ENCODE data around the gene P2RY2. TPM values are rescaled to one million over a fixed set of nuclear protein-coding genes. Genes with fewer than 3 reads are reported as not detected.
A peak's percentile ranks its signal among the peaks of the same experiment; 100 is the strongest.

P2RY2 gene
- total and polyA plus RNA-seq, 2 of the 8 experiments (the other 6 are each of a cell fraction or from before 2014, with no cell fraction given), result 1.0 to 1.5 TPM

GRCh38 chr11:73242251-73243092 lies 24.4 kb downstream of the P2RY2 start:
- ChIA-PET CTCF (ENCODE audit: partially characterized antibody) (interaction anchor here (0.7 to 21.6 kb wide), 30 partner anchors 8 to 481 kb away, joined by 3 to 451 read pairs (median 5); partner anchors contain the start of genes P2RY2 and P2RY6), POLR2A (ENCODE audit: partially characterized antibody) (interaction anchor here (0.8 to 1.0 kb wide), 2 partner anchors 15 to 411 kb away, joined by 3 read pairs; no protein-coding TSS in a partner anchor)
- H3K23me2 ChIP-seq (ENCODE audit: low read depth, low read length), result peaks cover 2% of the 10 kb centered on the region; the same call in 1 of the 2 replicates
- H3K79me2 ChIP-seq (ENCODE audit: control insufficient read depth in 1 of 2, insufficient read depth in 2 of 2, low read length in 2 of 2), result no peaks in the 10 kb centered on the region
- H3K18ac ChIP-seq (ENCODE audit: extremely low read depth, low read length), result peak overlapping the region; percentile 54
- DNase-seq (ENCODE audit: low read depth in 1 of 2, low spot score in 2 of 2), result peak in 1 of 2 experiments; percentile 97
- peak overlapping the region; percentile 98 for H2AFZ ChIP-seq (ENCODE audit: low read length)
- H3K23ac ChIP-seq (ENCODE audit: insufficient read length), result no peak overlapping the region
- FAIRE-seq, result peak; percentile 19
- H3K27ac ChIP-seq (ENCODE audit: low read depth, low read length), result peak overlapping the region; percentile 13; the same call in 1 of the 2 replicates
- H4K8ac ChIP-seq (ENCODE audit: extremely low read depth, insufficient read depth, low read length), result peak overlapping the region; percentile 72; the same call in 1 of the 2 replicates
- peak overlapping the region; percentile 72 for H2BK20ac ChIP-seq (ENCODE audit: low read length)
- no peak overlapping the region for H2AK5ac ChIP-seq (ENCODE audit: low read depth, low read length)
- peak overlapping the region; percentile 95; the same call in 1 of the 2 replicates for H2BK15ac ChIP-seq (ENCODE audit: low read length)
- no peaks in the 10 kb centered on the region for H3K36me3 ChIP-seq (ENCODE audit: control insufficient read depth in 2 of 4, insufficient read depth in 4 of 4, low read length in 3 of 4)
- WGBS, 2 experiments (ENCODE audit: extremely low coverage in 1 of 2, insufficient coverage in 1 of 2, insufficient read length in 1 of 2, insufficient replicate concordance in 2 of 2, low coverage in 1 of 2, low lambda C conversion rate in 2 of 2, missing lambda C conversion rate in 1 of 2), result 35% methylated on average over 12 of the region's 12 CpGs; no CpG with 5 or more reads in 1 of the 2 experiments
- H3K79me1 ChIP-seq (ENCODE audit: low read depth, low read length), result no peaks in the 10 kb centered on the region
- no peaks in the 10 kb centered on the region for H3K27me3 ChIP-seq (replicated peaks in 1 of 4; ENCODE audit: control insufficient read depth in 3 of 4, extremely low read depth in 1 of 4, insufficient read depth in 3 of 4, low read length in 3 of 4)
- H4K20me1 ChIP-seq (replicated peaks in 1 of 2; ENCODE audit: control insufficient read depth in 1 of 2, insufficient read depth in 2 of 2, low read length in 2 of 2), result no peaks in the 10 kb centered on the region
- peak overlapping the region; percentile 83 for H2BK12ac ChIP-seq (ENCODE audit: low read depth, low read length)
- peak overlapping the region; percentile 16 for H3K4ac ChIP-seq (replicated peaks; ENCODE audit: insufficient read length, low read depth, low read length)
- peak overlapping the region in 2 of 4 experiments; percentile 9 to 25; a peak in 1 of 7 replicates for H3K9ac ChIP-seq (replicated peaks in 1 of 4; ENCODE audit: extremely low read depth in 1 of 4, low read depth in 3 of 4, low read length in 3 of 4)
- H3K14ac ChIP-seq (ENCODE audit: insufficient read length), result no peak overlapping the region
- peak overlapping the region; percentile 14 to 58 (median 22); a peak in 5 of 8 replicates for H3K4me3 ChIP-seq (ENCODE audit: extremely low read depth in 1 of 4, insufficient read depth in 2 of 4, low read depth in 3 of 4, low read length in 4 of 4)
- peak overlapping the region; percentile 48 for H2BK120ac ChIP-seq (replicated peaks; ENCODE audit: low read depth, low read length)
- H4K5ac ChIP-seq (ENCODE audit: insufficient read length, low read depth, low read length), result no peak overlapping the region
- H3K4me2 ChIP-seq (ENCODE audit: insufficient read depth in 1 of 2, low read depth in 2 of 2, low read length in 2 of 2), result peak overlapping the region; percentile 1 to 65
- peak overlapping the region; percentile 30 for H4K91ac ChIP-seq (replicated peaks; ENCODE audit: insufficient read length, low read length)
- peaks cover 0 to 8% (median 3%) of the 10 kb centered on the region in 4 experiments; a peak in 3 of 7 replicates for H3K4me1 ChIP-seq (replicated peaks in 1 of 4; ENCODE audit: control insufficient read depth in 3 of 4, insufficient read depth in 4 of 4, low read length in 3 of 4)
- peak overlapping the region; percentile 28 for H3K56ac ChIP-seq (replicated peaks; ENCODE audit: insufficient read length, low read depth, low read length)
- H3K9me3 ChIP-seq (ENCODE audit: insufficient read depth in 2 of 2, low read depth in 1 of 2, low read length in 1 of 2), result no peaks in the 10 kb centered on the region
- peak overlapping the region; percentile 86; the same call in 1 of the 2 replicates for H2BK5ac ChIP-seq (ENCODE audit: low read depth, low read length)
- 0 out of 2 replicates have a peak, but pooled peaks have one; percentile 32 for TF ChIP-seq CHD2 (IDR thresholded peaks at IDR 0.05; ENCODE audit: low read length)
- no peak for TF ChIP-seq FOSL1 (IDR thresholded peaks at IDR 0.05; ENCODE audit: insufficient read depth, low read depth, low read length)
- TF ChIP-seq CTBP2 (IDR thresholded peaks at IDR 0.05; ENCODE audit: borderline replicate concordance, insufficient read depth, insufficient read length, low read length), result no peak
- TF ChIP-seq CBX8 (IDR thresholded peaks at IDR 0.05; ENCODE audit: borderline replicate concordance, low read depth, low read length), result no peak
- TF ChIP-seq SIX5 (IDR thresholded peaks at IDR 0.05; ENCODE audit: low read depth, low read length), result no peak
- peak; percentile 44 for TF ChIP-seq PHF8 (conservative IDR thresholded peaks at IDR 0.05; ENCODE audit: low read depth, low read length)
- TF ChIP-seq BACH1 (IDR thresholded peaks at IDR 0.05; ENCODE audit: low read length), result no peak
- no peak for TF ChIP-seq CREB1 (IDR thresholded peaks at IDR 0.05)
- no peak for TF ChIP-seq E2F6 (IDR thresholded peaks at IDR 0.05)
- TF ChIP-seq, protein P1, sequence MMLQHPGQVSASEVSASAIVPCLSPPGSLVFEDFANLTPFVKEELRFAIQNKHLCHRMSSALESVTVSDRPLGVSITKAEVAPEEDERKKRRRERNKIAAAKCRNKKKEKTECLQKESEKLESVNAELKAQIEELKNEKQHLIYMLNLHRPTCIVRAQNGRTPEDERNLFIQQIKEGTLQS (IDR thresholded peaks at IDR 0.05; ENCODE audit: insufficient read depth, low read depth, low read length), result no peak
